Sciatic nerve (tissue), 2 donors: ENCODE results near the gene ATP2C2. TPM values are rescaled to one million over a fixed set of nuclear protein-coding genes. Genes with fewer than 3 reads are reported as not detected.

ENCODE experiments used
- ATAC-seq: fragments of 200-7000 bp; cut with Tn5 transposase; one replicate; pipeline ENCODE4 v1.9.1; 2020; ENCODE audit warnings: mild to moderate bottlenecking, moderate library complexity
- DNase-seq: peaks from one replicate; pipeline ENCODE4 v3.0.0-alpha.2; 2020; ENCODE audit warnings: low spot score
- intact Hi-C: fragments of 100-400 bp; cut with DNase I; formaldehyde crosslinking; loops from one replicate; pipeline ENCODE4 v1.14.2; 2022
- total RNA-seq: library from RNA; stranded (reverse); fragmentation: NEBNext Ultra II Directional; extraction: Animal tissue kit (Norgen Biotek cat#: 25700); gene quantifications from one replicate; pipeline ENCODE4 v1.2.1, GENCODE V29; 2021
- donor health status: DM: no; HTN: no; CAD: no.
- donor health status: DM: no; HTN: no; CAD: no.

Gene ATP2C2
- total RNA-seq, 1 donor from 2014 or later, result 0.58 TPM

- DNase-seq, result no peak
- ATAC-seq, result no peak
- intact Hi-C loops, result no loop called here
These were observed 129.3 kb downstream of the ATP2C2 start for GRCh38 chr16:84497418-84498222.

- intact Hi-C loops, result no loop called here
- no peak for DNase-seq
- no peak for ATAC-seq
These were observed 129.9 kb downstream of the ATP2C2 start for GRCh38 chr16:84498223-84498610.

GRCh38 chr16:84498859-84499620 lies 130.7 kb downstream of the ATP2C2 start:
- no peak for DNase-seq
- no peak for ATAC-seq
- intact Hi-C loops, result no loop called here

GRCh38 chr16:84499638-84500037 lies 131.3 kb downstream of the ATP2C2 start:
- ATAC-seq, result no peak
- DNase-seq, result peak; percentile 44
- intact Hi-C loops, result no loop called here

GRCh38 chr16:84500531-84500930 lies 132.2 kb downstream of the ATP2C2 start:
- ATAC-seq, result no peak
- intact Hi-C loops, result no loop called here
- DNase-seq, result peak; percentile 50

GRCh38 chr16:84501077-84501735 lies 132.9 kb downstream of the ATP2C2 start:
- DNase-seq (peak; percentile 61), ATAC-seq (no peak)
- intact Hi-C loops, result no loop called here

GRCh38 chr16:84502075-84502474 lies 133.7 kb downstream of the ATP2C2 start:
- intact Hi-C loops, result no loop called here
- no peak for ATAC-seq
- peak; percentile 56 for DNase-seq

GRCh38 chr16:84502581-84502980 lies 134.2 kb downstream of the ATP2C2 start:
- intact Hi-C loops, result no loop called here
- DNase-seq (peak; percentile 48), ATAC-seq (no peak)

GRCh38 chr16:84503751-84504395 lies 135.5 kb downstream of the ATP2C2 start:
- intact Hi-C loops, result no loop called here
- ATAC-seq (peak; percentile 0), DNase-seq (peak; percentile 66)

- peak; percentile 99 for DNase-seq
- ATAC-seq, result peak; percentile 99
- intact Hi-C loops, result no loop called here
These were observed 136.3 kb downstream of the ATP2C2 start, which contains the start of gene MEAK7 for GRCh38 chr16:84504420-84505248. Gene MEAK7 (minus strand): TSS chr16:84504659. CDS start chr16:84498086, 6,573 bp downstream.

GRCh38 chr16:84505249-84506187 lies 137.2 kb downstream of the ATP2C2 start:
- intact Hi-C loops, result no loop called here
- DNase-seq (peak; percentile 62), ATAC-seq (no peak)

GRCh38 chr16:84507011-84507982 lies 139.0 kb downstream of the ATP2C2 start:
- intact Hi-C loops, result no loop called here
- ATAC-seq, result no peak
- DNase-seq, result peak; percentile 62

- DNase-seq (no peak), ATAC-seq (no peak)
- intact Hi-C loops, result no loop called here
These were observed 140.2 kb downstream of the ATP2C2 start for GRCh38 chr16:84508502-84508901.

- DNase-seq (peak; percentile 49), ATAC-seq (no peak)
- intact Hi-C loops, result no loop called here
These were observed 141.0 kb downstream of the ATP2C2 start for GRCh38 chr16:84509032-84509950.

GRCh38 chr16:84511180-84511800 lies 143.0 kb downstream of the ATP2C2 start:
- ATAC-seq, result peak; percentile 86
- intact Hi-C loops, result loop anchor here (10.0 kb wide), 1 partner anchor 204 kb away; no protein-coding TSS in a partner anchor

More at GRCh38 chr16:84511180-84511800, 143.0 kb downstream of the ATP2C2 start:
- DNase-seq, result peak; percentile 93
